SK-N-SH treated with all-trans-retinoic acid at 6 μM for 48 hours (cell line): ENCODE data around the gene CCDC188.

ENCODE experiments used
- GLIS3 ChIP-seq: fragments of 250-450 bp; sonication (Bioruptor Pico); IDR thresholded peaks from 2 replicates; pipeline ENCODE4 v1.5.0; 2020; ENCODE audit warnings: mild to moderate bottlenecking, moderate library complexity
- TOX ChIP-seq: fragments of 250-450 bp; sonication (Bioruptor Pico); IDR thresholded peaks from 2 replicates; pipeline ENCODE4 v1.8.0; 2021; ENCODE audit warnings: mild to moderate bottlenecking, moderate library complexity, borderline replicate concordance
- ZFP30 ChIP-seq: fragments of 450-650 bp; formaldehyde crosslinking; IDR thresholded peaks from 2 replicates; pipeline ENCODE4 v1.5.0; 2022; ENCODE audit warnings: mild to moderate bottlenecking, moderate library complexity
- ZNF8 ChIP-seq: fragments of 450-650 bp; formaldehyde crosslinking; IDR thresholded peaks from 2 replicates; pipeline ENCODE4 v1.5.0; 2020; ENCODE audit warnings: mild to moderate bottlenecking, moderate library complexity

DNA sequence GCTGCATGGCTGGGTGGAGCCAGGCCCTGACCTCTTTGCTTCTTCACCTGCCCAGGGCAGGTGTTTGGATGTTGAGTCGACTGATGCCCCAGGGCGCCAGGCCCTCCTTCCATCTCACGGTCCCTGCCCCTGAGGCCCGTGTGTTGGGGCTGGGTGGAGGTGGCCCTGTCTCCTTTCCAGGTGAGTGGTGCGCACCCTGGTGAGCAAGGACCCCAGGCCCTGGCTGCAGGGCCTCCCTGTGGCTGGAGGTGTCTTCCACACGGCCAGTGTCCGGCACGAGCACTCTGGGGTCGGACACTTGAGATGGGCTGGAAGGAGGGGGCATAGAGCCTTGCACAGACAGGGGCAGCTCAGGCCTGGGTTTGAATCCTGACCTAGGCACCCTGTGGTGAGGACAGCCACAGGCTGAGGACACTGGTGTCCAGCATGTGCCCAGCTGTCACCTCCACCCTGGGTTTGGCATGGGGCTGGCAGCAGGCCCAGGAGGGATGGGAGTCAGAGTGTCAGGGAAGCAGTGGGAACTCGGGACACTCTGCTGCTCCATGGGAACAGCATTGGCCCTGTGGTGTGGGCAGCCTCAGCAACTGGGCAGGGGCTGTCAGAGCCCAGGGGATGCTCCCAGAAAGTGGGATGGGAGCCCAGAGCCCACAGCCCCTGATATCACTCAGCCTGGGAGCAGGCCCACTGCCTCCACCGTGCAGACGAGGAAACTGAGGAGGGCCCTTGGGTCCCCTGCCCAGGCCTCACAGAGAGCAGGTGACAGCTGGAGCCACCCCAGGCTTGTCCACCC is 37.1 kb upstream of the CCDC188 start:
- TF ChIP-seq TOX (CRISPR knock-in tag) (no peak), GLIS3 (CRISPR knock-in tag) (no peak), ZNF8 (CRISPR knock-in tag) (no peak), ZFP30 (CRISPR knock-in tag) (no peak)
